GM19455 (cell line): Measurements from ENCODE around the gene SERPINF2.
"Not testable (repeated sequence)": the region's sequence is repeated elsewhere in the genome, so short reads cannot be mapped to it uniquely, and the experiment has no call there.

Experiments
- ATAC-seq: cut with Tn5 transposase; IDR thresholded peaks from one replicate; pipeline ENCODE4 v1.9.1; 2021; ENCODE audit not compliant: unreplicated experiment

The SERPINF2 gene

GRCh38 chr17:1733759-1734158 is 8.9 kb upstream of the SERPINF2 start:
- ATAC-seq, result no peak

DNA sequence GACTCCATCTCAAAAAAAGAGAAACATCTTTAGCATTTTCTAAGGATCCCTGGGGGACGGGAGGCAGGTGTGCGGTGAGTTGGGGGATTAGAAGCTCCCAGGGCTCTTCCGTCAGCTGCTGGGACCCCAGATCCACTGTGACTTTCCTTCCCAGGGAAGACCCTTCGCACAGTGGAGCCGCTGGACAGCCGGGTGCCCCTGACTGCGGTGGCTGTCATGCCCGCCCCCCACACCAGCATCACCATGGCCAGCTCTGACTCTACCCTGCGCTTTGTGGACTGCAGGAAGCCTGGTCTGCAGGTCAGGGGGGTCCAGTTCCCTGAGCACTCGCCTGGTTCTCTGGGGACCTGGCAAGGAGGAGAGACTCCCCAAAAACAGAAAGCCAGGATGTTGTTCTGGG is 7.3 kb upstream of the SERPINF2 start:
- no peak for ATAC-seq

DNA sequence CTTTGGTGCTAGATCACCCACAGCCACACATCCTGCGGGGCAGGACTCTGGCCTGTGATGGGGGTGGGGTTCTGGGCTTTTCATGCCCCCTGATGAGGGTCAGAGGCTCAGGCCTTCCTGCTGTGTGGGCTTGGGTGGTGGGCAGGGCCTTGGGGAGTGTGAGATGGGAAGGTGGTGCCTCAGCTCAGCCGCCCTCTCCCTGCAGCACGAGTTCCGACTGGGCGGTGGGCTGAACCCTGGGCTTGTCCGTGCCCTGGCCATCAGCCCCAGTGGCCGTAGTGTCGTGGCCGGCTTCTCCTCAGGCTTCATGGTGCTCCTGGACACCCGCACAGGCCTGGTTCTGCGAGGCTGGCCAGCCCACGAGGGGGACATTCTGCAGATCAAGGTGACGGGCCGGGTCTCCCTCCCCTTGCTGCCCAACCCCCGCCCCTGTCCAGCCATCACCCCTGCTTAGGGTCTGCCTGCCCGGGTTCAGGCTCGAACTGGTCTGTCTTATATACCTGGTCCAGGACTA is 6.8 kb upstream of the SERPINF2 start:
- ATAC-seq, result no peak

- ATAC-seq, result no peak
Measured at GRCh38 chr17:1736348-1737281, 6.1 kb upstream of the SERPINF2 start.

DNA sequence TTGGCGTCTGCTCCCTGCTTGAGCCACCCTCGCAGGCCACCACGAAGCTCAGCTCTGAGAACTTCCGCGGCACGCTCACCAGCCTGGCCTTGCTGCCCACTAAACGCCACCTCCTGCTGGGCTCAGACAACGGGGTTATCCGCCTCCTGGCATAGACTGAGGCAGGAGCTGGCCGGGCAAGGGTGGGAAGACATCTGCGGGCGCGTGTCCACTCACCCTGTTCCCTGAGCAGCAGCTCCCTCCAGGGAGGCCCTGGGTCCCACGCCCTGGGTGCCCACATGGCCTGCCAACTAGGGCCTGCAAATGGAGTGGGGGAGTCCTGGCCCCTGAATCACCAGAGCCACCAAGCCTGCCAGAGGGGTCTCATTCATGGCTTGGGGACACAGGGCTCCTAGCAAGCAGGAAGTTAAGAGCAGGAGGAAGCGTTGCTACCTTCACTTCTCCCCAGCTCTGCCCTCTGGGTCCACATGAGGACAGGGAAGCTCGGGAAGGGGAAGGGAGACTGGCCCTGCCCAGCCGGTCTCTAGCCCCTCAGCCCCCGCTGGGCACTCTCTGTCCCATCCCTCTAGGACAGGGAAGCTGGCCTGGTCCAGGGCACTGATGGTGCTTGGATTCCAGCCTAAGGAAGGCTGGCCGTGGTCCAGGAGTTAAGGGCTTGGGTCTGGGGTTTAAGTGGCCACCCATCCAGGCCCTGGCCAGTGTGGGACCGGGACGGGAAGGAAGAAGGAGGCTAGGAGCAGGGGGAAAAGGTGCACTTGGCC is 5.0 kb upstream of the SERPINF2 start:
- ATAC-seq, result no peak

DNA sequence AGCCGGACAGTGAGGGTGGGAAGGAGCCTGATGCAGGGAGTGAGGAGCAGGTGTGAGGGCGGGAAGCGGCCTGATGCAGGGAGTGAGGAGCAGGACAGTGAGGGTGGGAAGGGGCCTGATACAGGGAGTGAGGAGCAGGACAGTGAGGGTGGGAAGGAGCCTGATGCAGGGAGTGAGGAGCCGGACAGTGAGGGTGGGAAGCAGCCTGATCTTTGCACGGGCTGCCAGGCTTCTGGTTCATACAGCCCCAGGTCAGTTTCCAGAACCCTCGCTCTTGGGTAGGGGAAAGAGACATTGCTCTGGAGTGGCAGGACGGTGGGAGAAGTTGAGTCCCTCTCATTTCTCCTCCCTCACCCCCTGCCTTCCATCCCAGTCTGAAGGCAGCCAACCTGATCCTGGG is 772 bp upstream of the SERPINF2 start:
- ATAC-seq, result not testable (repeated sequence)

- ATAC-seq, result no peak
Measured at GRCh38 chr17:1743088-1743439, 393 bp downstream of the SERPINF2 start.

GRCh38 chr17:1744551-1745512 is 2.2 kb downstream of the SERPINF2 start:
- no peak for ATAC-seq

GRCh38 chr17:1745513-1746020 is 2.9 kb downstream of the SERPINF2 start:
- no peak for ATAC-seq

DNA sequence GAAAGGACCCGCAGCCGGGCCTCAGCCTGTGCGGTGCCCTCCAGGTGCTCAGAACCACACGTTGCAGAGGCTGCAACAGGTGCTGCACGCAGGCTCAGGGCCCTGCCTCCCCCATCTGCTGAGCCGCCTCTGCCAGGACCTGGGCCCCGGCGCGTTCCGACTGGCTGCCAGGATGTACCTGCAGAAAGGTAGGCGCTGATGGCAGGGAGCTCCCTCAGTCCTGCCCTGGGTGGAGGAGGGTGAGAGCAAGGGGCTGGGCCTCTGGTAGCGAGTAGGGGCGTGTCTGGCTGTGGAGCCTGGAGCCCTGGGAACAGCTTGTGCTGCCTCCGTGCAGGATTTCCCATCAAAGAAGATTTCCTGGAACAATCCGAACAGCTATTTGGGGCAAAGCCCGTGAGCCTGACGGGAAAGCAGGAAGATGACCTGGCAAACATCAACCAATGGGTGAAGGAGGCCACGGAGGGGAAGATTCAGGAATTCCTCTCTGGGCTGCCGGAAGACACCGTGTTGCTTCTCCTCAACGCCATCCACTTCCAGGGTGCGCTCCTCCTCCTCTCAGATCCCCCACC is 4.4 kb downstream of the SERPINF2 start:
- no peak for ATAC-seq

GRCh38 chr17:1750628-1751027 is 8.0 kb downstream of the SERPINF2 start:
- no peak for ATAC-seq

DNA sequence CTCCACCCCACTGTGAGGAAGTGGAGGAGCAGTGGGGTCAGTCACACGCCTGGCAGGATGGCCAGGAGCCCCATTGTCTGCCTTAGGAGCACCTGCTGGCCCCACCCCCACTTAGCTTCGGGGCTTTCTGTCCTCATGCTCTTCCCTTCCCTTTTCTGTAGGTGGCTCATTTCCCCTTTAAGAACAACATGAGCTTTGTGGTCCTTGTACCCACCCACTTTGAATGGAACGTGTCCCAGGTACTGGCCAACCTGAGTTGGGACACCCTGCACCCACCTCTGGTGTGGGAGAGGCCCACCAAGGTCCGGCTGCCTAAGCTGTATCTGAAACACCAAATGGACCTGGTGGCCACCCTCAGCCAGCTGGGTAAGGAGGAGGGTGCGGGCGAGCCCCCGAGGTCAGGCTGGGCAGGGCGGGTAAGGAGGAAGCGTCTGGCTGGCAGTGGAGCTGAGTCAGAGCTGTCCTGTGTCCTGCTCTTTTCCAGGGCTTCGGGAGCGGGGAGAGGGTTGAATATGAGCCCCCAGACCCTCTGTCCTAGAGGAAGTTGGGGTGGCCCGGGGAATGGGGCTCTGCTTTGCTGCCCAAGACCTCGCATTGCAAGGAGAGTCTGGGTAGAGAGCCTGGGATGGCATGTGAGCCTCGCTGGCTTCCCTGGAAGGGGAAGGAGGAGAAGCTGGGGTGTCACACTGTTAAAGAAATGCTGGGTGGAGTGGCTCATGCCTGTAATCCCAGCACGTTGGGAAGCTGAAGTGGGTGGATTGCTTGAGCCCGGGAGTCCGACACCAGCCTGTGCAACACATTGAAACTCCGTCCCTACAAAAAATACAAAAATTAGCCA is 10.0 kb downstream of the SERPINF2 start:
- ATAC-seq, result no peak

DNA sequence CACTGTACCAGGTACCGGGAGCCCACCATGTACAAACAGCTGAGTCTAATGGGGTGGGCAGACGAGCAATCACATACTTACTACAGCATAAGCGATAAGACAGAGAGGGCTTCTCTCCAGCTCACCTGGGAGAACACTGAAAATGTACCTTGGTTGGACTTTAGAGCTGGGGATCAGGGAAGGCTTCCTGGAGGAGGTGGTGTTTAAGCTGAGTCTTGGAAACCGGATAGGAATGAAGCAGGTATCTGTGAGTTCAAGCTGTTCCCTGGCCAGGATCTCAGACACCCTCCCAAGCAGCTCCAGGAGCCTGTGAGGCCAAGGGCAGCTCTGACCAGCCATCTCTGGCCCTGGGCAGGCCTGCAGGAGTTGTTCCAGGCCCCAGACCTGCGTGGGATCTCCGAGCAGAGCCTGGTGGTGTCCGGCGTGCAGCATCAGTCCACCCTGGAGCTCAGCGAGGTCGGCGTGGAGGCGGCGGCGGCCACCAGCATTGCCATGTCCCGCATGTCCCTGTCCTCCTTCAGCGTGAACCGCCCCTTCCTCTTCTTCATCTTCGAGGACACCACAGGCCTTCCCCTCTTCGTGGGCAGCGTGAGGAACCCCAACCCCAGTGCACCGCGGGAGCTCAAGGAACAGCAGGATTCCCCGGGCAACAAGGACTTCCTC is 11.2 kb downstream of the SERPINF2 start:
- no peak for ATAC-seq

- ATAC-seq, result no peak
Measured at GRCh38 chr17:1754430-1755112, 11.9 kb downstream of the SERPINF2 start.

DNA sequence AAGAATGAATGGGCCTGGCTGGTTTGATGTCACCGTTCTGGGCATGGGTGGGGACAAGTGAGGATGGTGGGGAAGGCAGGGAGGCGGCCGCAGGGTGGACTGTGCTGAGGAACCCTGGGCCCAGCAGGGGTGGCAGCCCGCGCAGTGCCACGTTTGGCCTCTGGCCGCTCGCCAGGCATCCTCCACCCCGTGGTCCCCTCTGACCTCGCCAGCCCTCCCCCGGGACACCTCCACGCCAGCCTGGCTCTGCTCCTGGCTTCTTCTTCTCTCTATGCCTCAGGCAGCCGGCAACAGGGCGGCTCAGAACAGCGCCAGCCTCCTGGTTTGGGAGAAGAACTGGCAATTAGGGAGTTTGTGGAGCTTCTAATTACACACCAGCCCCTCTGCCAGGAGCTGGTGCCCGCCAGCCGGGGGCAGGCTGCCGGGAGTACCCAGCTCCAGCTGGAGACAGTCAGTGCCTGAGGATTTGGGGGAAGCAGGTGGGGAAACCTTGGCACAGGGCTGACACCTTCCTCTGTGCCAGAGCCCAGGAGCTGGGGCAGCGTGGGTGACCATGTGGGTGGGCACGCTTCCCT is 12.7 kb downstream of the SERPINF2 start:
- no peak for ATAC-seq

GRCh38 chr17:1755827-1756262 is 13.2 kb downstream of the SERPINF2 start:
- ATAC-seq, result no peak

- ATAC-seq, result no peak
Measured at GRCh38 chr17:1758807-1759206, 16.1 kb downstream of the SERPINF2 start.

GRCh38 chr17:1759529-1759928 is 16.9 kb downstream of the SERPINF2 start:
- ATAC-seq, result no peak
